ENCODE results near the gene ZCCHC3. TPM values are rescaled to one million over a fixed set of nuclear protein-coding genes. Genes with fewer than 3 reads are reported as not detected.

Gene ZCCHC3
- polyA plus RNA-seq, 3 donors = 4.5 to 9.2 (median 5.6) TPM

DNA sequence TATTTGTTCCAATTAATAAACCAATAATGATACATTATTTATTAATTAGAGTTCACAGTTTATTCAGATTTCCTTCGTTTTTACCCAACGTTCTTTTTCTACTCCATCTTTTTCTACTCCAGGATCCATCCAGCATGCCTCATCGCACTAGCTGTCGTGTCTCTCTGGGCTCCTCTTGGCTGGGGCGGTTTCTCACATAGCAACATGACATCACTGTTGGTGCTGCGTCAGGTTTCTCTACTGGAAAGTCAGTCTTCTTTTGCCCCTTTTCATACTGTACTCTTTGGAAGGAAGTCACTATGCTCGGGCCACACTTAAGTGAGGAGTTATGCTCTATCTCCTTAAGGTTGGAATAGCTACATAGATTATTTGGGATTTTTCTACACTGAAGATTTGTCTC, 14.2 kb downstream of the ZCCHC3 start:
- no peak overlapping the region for H3K4me2 ChIP-seq (replicated peaks; ENCODE audit: extremely low read depth, low read length, poor library complexity, severe bottlenecking)
- TF ChIP-seq, protein P1, sequence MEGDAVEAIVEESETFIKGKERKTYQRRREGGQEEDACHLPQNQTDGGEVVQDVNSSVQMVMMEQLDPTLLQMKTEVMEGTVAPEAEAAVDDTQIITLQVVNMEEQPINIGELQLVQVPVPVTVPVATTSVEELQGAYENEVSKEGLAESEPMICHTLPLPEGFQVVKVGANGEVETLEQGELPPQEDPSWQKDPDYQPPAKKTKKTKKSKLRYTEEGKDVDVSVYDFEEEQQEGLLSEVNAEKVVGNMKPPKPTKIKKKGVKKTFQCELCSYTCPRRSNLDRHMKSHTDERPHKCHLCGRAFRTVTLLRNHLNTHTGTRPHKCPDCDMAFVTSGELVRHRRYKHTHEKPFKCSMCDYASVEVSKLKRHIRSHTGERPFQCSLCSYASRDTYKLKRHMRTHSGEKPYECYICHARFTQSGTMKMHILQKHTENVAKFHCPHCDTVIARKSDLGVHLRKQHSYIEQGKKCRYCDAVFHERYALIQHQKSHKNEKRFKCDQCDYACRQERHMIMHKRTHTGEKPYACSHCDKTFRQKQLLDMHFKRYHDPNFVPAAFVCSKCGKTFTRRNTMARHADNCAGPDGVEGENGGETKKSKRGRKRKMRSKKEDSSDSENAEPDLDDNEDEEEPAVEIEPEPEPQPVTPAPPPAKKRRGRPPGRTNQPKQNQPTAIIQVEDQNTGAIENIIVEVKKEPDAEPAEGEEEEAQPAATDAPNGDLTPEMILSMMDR (IDR thresholded peaks at IDR 0.05) = no peak
- peaks cover 0 to 1% (median under 1%) of the 10 kb centered on the region in 3 donors for H3K27me3 Mint-ChIP-seq (ENCODE audit: low read depth in 3 of 3)
- peaks cover 23% of the 10 kb centered on the region for H3K4me1 Mint-ChIP-seq
- no peaks in the 10 kb centered on the region for H3K27me3 ChIP-seq (ENCODE audit: control insufficient read depth in 2 of 2, insufficient read depth in 2 of 2, low read length in 2 of 2)
- no peaks in the 10 kb centered on the region for H4K20me1 ChIP-seq (ENCODE audit: insufficient read depth, low read length)
- H3K9me3 ChIP-seq (replicated peaks in 1 of 2; ENCODE audit: control insufficient read depth in 1 of 2, insufficient read depth in 1 of 2, low read length in 2 of 2) = no peaks in the 10 kb centered on the region
- no peak for DNase-seq
- H3K27ac ChIP-seq (ENCODE audit: low read depth in 1 of 2, low read length in 2 of 2) = no peak overlapping the region
- H3K9ac ChIP-seq (ENCODE audit: insufficient read depth, low read length, poor library complexity, severe bottlenecking) = no peak overlapping the region
- H3K79me2 ChIP-seq (ENCODE audit: insufficient read depth, low read length) = no peaks in the 10 kb centered on the region
- H3K36me3 ChIP-seq (replicated peaks in 1 of 2; ENCODE audit: control insufficient read depth in 1 of 2, insufficient read depth in 2 of 2, low read length in 2 of 2) = no peaks in the 10 kb centered on the region
- H3K4me3 Mint-ChIP-seq = no peak overlapping the region
- peaks cover 28% of the 10 kb centered on the region in 2 donors for H3K4me1 ChIP-seq (ENCODE audit: control insufficient read depth in 1 of 2, insufficient read depth in 2 of 2, low read length in 2 of 2)
- no peak overlapping the region for H3K27ac Mint-ChIP-seq
- intact Hi-C loops (cut with micrococcal nuclease) = no loop called here
- H3K36me3 Mint-ChIP-seq = no peaks in the 10 kb centered on the region
- 100% methylated on average over 4 of the region's 7 CpGs for WGBS (ENCODE audit: insufficient coverage)
- H3K9me3 Mint-ChIP-seq = no peaks in the 10 kb centered on the region
- H3K4me3 ChIP-seq (replicated peaks in 1 of 3; ENCODE audit: low read depth in 2 of 3, low read length in 3 of 3) = no peak overlapping the region
- no peak overlapping the region for H2AFZ ChIP-seq (ENCODE audit: insufficient read depth, low read depth, low read length, poor library complexity, severe bottlenecking)

DNA sequence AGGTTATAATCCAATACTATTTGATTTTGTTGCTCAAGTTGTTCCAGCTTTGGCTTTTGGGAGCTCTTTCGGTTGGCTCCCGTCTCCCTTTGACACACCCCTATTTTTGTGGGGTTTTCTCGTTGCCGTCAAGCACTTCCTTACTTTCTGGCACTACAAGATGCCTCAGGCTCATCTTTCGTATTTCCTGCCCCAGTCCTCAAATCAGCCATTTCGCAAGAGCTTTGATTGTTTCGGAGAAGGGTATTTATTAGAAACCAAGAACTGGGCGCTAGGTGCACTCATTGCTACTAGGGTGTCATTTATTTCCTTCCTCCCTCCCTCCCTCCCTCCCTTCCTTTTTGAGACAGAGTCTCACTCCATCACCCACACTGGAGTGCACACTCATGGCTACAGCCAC, 14.7 kb downstream of the ZCCHC3 start:
- Histone ChIP-seq H3K4me3 (replicated peaks in 1 of 3; ENCODE audit: low read depth in 2 of 3, low read length in 3 of 3) (no peak overlapping the region), H4K20me1 (ENCODE audit: insufficient read depth, low read length) (no peaks in the 10 kb centered on the region), H3K9ac (ENCODE audit: insufficient read depth, low read length, poor library complexity, severe bottlenecking) (no peak overlapping the region), H3K4me1 (ENCODE audit: control insufficient read depth in 1 of 2, insufficient read depth in 2 of 2, low read length in 2 of 2) (peaks cover 28% of the 10 kb centered on the region in 2 donors), H3K27me3 (ENCODE audit: control insufficient read depth in 2 of 2, insufficient read depth in 2 of 2, low read length in 2 of 2) (no peaks in the 10 kb centered on the region), H2AFZ (ENCODE audit: insufficient read depth, low read depth, low read length, poor library complexity, severe bottlenecking) (peak overlapping the region; percentile 21), H3K27ac (ENCODE audit: low read depth in 1 of 2, low read length in 2 of 2) (no peak overlapping the region), H3K79me2 (ENCODE audit: insufficient read depth, low read length) (no peaks in the 10 kb centered on the region), H3K9me3 (replicated peaks in 1 of 2; ENCODE audit: control insufficient read depth in 1 of 2, insufficient read depth in 1 of 2, low read length in 2 of 2) (no peaks in the 10 kb centered on the region), H3K4me2 (replicated peaks; ENCODE audit: extremely low read depth, low read length, poor library complexity, severe bottlenecking) (no peak overlapping the region), H3K36me3 (replicated peaks in 1 of 2; ENCODE audit: control insufficient read depth in 1 of 2, insufficient read depth in 2 of 2, low read length in 2 of 2) (no peaks in the 10 kb centered on the region)
- Mint-ChIP-seq H3K4me3 (peak overlapping the region; percentile 4 to 21), H3K9me3 (no peaks in the 10 kb centered on the region), H3K4me1 (peaks cover 23% of the 10 kb centered on the region), H3K27ac (peak overlapping the region in 1 of 7 donors; percentile 78), H3K36me3 (no peaks in the 10 kb centered on the region), H3K27me3 (ENCODE audit: low read depth in 3 of 3) (peaks cover 0 to 1% (median 0%) of the 10 kb centered on the region in 3 donors)
- TF ChIP-seq, protein P1 (IDR thresholded peaks at IDR 0.05) = no peak
- WGBS (ENCODE audit: insufficient coverage) = 60% methylated on average over 2 of the region's 8 CpGs
- intact Hi-C loops (cut with micrococcal nuclease) = no loop called here
- peak in 1 of 3 donors; percentile 37 for DNase-seq
